ENCODE measurements around the gene ZBP1.

ZBP1 gene

DNA sequence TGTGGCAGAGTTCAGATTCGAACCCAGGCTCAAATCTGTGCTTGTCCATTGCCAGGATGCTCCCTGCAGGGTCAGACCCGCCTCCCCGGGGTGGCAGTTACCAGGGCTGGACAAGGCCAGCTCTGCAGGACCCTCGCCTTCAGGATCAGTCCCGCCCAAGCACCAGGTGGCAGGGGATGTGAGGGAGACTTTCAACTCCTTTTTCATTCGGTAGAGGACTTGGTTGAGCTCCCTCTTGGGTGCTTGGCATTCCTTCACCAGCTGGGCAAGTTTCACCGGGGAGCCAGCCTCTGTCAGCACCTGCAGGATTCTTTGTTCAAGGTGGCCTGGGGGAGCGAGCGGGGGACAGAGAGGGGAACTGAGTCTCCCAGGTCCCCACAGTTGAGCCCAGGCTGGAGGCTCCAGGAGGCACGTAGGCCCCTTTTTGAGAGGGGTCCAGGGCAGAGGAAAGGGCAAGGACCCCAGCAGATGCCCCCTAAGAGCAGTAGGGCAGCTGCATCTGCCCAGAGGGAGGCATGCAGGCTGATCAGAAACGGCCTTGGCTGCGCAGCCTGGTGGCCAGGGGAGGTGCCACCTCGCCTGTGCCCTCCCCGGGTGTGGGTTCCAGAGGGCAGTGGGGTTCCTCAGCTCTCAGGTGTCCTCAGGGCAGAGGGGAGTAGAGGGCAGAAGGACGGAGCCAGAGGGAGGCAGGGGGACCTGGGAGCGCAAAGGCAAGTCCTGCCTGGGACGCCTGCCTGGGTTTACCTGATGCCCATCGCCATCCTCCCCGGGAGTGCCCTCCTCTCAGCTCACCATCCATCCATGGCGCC lies 3.9 kb downstream of the ZBP1 start:
- DNase-seq, result no peak

DNA sequence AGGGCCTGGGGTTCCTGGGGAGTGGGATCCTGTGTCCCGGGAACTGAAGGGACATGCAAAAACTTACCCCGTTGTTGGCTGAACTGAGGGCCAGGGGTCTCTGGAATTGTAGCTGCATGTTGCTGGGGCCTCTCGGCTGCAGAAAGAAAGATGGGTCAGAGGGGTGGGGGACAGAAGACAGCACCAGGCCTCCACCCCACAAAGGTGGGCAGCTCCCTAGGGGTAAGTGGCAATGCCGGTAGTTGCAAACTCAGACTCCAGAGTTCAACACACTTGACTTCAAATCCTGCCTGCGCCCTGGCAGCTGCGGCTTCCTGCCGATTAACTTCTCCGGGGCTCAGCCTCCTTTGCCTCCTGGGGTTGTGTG lies 4.8 kb downstream of the ZBP1 start:
- no peak for DNase-seq

DNA sequence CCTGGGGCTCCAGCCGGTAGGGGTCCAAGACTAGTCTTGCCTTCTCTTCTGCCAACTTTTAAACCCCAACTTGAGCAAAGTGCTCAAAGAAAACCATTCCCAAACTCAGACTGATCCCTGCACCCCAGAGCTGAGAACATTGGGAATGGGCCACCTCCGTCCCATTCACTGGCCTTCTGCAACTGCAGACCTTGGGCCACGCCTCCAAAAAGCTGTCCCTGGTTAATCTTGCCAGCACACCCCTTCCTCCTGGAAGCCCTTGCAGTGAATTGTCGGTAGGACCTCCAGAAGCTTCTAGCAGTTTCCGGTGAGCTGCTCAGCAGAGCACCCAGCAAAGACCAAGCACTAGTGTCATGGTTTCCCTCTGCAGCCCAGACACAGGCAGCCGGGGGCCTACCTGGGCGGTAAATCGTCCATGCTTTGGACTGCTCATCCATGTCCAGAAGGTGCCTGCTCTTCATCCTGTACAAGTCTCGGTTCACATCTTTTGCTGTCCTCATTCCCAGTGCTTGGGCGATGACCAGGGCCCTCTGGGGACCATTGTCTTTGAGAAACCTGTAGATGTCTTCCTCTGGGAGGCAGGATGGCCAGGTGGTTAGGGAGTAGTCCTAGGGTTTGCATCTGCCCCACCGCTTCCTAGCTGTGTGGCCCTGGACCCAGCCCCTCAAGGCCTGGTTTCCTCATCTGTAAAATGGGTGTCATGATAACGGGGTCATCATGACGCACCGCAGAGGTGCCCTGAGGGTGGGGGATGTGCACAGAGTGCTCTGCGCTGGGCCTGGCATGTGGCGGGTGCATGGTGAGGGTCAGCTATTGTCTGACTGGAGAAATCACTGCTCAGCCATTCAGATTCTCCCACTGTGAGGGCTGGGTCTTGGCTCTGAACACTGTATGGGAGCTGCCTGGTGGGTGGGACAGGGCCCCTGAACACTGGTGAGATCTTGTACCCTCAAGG lies 5.5 kb downstream of the ZBP1 start:
- no peak for DNase-seq

DNA sequence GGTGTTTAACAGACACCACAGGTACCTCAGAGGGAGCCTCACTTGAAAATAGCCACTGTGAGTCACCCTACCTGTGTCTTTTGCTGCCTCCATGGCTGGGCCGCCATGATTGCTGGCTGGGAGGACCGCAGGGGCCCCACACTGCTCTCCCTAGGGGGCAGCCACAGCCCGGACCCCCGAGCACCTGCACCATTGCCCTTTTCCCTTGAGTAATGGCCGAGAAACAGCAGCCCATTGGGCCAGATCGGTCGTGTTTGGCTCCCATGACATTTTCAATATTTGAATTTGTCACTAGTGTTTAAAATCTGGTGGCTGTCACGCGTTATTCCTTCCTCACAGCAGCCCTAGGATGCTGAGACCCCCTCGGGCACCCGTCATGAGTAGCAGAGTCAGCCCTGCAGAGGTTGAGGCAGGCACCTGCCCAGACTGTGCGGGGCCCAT lies 6.7 kb downstream of the ZBP1 start:
- no peak for DNase-seq

DNA sequence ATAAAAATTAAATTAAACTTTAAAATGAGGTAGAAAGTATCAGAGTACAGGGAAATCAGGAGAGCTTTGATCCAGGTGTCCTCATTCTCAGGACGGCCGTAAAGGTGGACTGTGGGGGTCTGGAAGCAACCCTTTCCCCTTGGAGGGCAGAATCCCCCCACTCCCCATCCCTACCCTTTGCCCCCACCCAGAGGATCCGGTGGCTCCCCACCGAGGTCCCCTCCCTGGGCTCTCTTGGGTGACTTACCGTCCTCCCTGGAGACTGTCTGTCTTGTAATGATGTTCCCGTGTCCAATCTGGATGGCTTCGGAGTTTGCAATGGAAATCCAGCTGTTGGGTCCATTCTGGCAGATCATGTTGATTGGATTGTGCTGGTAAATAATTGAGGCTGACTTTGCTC lies 7.3 kb downstream of the ZBP1 start:
- DNase-seq, result no peak

DNA sequence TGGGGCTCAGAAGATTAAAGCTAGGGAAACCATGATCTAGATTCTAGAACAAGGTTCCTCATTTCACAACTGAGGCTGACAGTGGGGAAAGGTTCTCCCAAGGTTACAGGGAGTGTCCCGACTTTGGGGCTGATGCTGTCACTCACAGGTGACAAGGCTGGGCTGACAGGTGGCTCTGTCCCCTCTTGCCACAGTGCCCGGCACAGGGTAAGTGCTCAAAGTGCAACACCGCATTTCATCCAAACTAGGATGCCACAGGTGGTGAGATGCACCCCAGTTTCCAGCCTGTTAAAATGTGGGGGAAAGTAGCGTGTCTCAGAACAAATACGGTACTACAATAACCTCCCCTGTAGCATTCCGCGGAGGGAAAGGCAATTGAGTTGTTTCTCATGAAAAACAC lies 7.8 kb downstream of the ZBP1 start:
- no peak for DNase-seq

DNA sequence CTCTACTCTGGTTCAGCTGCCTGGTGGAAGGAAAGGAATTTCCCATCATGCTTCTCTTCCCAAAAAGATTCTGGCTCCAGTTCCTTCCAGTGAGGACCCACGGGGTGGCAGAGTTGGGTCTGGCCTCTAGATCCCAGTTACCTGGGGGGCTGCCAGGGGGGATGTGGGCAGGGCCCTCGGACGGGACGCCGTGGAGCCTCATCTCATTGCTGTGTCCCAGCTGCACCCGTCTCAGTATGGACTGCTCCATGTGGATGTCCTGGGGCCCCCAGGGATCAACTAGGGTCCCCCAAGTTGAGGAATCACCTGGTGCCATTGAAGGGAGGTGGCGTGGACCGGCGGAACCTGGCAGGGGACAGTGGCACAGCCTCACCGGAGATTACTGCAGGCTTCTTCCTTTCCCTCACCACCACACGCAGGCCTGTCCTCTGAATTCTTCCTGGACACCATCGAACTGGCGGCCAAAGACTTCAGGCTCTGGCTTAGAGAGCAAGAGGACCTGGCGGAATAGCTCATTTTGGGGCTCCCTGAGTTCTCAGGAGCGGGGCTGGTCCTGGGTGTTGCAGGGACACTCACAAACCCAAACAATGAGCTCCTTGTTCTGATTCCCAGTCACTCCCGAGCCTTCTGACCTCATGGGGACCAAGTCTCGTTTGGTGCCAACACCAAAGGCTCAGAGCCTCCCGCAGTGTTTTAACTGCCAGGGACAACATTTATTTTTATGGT lies 8.5 kb downstream of the ZBP1 start:
- no peak for DNase-seq

DNA sequence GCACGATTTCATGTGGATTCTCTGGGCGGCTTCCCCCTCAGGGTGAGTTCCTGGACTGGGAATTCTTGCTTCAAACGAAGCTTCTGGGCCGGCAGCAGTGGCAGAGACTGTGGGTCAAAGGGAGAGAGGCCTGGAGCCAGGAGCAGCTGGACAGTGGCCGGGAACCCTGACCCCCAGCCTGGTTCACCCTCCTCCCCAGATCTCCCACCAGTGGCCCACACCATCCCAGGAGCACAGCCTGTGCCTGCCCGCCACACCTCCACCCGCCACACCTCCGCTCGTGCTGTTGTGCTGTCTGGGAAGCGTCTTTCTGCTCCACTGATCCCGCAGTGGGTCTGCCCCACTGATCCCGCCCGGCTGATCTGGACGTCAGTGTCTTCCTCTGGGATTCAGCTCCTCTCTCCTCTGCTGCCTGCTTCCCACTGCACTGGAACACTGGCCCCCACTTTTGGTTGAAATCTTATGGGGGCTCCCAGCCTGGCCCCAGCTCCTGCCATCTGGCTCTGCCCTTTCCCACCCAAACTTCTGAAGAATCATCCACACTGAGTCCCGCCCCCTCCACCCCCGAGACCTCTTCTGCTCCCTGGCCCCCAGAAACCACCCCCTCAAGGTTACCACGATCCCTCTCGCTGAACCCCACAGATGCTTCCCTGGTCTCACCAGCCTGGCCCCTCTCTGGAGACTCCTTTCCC lies 9.8 kb downstream of the ZBP1 start:
- no peak for DNase-seq

DNA sequence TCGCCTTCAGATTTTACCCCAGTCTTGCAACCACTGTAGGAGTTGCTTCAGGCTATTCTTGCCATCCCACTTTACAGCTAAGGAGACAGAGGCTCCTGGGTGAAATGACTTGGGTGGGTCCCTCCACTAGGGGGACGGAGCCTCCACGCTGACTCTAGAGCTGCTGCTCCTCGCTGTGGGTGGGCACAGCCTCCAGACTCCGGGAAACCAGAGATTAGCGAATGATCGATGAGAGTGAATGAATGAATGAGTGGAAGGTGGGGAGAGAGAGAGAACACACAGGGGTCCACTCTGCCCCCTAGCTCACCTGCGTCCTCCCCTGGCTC lies 10.4 kb downstream of the ZBP1 start:
- no peak for DNase-seq

DNA sequence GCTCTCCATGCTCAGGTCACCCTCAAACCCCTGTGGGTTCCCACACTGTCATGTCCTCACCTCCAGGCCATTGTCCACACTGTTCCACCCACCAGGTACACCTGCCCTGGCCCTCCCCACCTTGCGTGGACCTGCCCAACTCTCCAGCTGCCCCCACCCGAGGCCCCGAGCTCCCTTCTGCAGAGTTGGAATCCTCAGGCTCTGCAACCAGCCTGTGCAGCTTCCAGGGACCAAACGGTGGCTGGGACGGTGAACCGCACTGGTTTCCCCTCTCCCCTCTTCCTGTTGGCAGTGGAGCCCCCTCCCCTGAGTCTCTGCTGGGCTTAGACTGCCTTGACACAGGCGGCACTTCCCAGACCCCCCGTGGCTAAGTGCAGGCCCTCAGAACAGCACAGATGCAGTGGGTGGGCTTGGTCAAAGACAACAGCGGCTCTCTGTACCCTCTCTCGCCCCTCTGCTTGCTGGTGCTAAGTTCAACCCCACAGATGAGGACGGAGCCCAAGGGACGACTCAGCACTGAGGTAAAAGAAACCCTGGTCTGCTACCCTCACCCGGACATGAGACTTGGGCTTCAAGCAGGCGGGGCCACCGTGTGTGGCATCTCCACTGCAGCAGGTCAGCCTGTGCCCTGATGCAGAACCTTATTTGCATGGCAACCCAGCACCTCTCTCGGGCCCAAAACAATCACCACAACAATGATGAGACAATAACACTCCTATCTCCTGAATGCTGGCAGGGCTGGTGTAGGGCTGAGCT lies 11.0 kb downstream of the ZBP1 start:
- no peak for DNase-seq

DNA sequence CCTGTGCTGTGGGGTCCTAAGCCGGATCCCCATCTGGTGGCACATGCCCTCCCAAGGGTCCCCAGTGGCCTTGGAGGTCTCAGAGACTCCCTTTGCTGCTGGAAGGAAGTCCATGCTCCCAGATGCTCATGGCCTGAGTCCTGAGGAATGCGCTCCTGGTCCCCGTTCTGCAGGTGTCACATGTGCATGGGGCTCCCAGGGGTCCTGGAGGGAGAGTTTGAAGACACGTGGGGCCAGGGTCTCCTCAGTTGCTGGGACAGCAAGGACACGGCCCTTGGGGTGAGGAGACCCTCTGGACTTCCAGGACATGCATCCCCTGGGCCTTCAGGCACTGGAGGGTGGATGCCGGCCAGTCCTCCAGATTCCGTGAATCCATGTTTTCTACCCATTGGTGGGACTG lies 11.7 kb downstream of the ZBP1 start:
- no peak for DNase-seq

DNA sequence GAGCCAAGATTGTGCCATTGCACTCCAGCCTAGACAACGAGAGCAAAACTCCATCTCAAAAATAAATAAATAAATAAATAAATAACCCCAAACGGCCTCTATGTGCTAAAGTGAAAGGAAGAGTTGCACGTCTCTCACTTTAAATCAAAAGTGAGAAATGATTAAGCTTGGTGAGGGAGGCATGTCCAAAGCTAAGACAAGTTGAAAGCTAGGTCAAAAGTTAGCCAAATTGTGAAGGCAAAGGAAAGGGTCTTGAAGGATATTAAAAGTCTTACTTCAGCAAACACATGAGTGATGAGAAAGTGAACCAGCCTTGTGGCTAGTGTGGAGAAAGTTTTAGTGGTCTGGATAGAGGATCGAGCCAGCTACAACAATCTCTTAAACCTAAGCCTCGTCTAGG lies 14.3 kb downstream of the ZBP1 start:
- DNase-seq, result no peak

DNA sequence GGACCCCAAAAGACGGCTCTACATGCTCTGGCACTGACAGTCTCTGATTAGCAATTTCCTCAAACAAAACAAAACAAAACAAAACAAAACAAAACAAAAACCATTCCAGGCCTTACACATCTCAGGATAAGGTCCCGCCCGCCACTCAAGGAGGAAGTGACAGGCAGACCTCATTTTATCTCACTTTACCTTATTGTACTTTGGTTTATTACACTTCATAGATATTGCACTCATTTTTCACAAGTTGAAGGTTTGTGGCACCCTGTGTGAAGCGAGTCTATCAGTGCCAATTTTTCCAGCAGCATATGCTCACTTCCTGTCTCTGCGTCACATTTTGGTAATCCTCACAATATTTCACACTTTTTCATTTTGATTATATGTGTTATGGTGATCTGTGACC lies 15.2 kb downstream of the ZBP1 start:
- DNase-seq, result no peak

DNA sequence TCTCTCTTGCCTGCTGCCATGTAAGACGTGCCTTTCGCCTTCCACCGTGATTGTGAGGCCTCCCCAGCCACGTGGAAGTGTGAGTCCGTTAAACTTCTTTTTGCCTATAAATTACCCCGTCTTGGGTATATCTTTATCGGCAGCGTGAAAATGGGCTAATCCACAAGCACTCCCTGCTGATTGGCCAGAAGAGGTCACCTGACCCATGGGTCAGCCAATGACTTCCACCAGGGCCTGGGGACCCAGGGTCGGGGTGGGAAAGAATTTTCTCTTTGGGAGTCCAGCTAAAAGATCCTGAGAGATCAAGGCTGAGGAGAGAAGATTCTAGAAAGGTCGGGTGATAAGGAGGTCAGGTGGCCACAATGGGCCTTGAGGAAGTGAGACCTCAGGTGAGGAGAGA lies 17.1 kb downstream of the ZBP1 start:
- no peak for DNase-seq

DNA sequence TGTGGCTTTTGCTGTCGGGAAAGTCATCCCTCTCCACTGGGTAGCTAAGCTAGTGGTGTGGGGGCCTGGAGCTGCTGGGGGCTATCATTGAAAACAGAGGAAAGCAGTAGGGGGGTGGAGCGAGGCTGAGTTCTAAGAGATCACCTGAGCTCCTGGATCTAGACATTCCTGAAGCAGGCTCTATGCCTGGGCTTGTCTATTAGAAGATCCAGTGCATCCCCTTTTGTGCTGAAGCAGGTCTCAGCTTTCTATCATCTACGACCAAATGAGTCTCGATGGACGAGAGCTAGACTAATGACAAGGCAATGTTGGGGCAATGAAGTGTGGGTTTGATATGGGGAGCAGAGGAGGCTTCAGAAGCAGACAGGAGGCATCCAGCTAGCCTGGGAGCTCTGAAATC lies 18.5 kb downstream of the ZBP1 start:
- DNase-seq, result no peak

DNA sequence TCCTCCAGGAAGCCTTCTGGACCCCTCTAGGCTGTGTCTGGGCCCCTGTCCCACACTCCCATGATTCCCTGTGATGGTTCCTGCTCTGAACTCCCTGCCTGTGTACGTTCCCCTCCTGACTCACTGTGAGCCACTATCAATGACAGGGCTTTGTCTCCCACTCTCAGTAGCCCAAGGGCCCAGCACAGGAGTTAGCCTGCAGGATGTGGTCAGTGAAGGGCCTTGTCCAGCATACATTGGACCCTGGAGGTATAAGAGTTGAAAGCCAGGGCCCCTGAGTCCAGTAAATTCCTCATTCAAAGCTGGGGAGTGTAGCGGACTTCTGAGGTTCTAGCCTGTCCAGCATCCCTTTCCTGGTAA lies 19.0 kb downstream of the ZBP1 start:
- DNase-seq, result no peak

DNA sequence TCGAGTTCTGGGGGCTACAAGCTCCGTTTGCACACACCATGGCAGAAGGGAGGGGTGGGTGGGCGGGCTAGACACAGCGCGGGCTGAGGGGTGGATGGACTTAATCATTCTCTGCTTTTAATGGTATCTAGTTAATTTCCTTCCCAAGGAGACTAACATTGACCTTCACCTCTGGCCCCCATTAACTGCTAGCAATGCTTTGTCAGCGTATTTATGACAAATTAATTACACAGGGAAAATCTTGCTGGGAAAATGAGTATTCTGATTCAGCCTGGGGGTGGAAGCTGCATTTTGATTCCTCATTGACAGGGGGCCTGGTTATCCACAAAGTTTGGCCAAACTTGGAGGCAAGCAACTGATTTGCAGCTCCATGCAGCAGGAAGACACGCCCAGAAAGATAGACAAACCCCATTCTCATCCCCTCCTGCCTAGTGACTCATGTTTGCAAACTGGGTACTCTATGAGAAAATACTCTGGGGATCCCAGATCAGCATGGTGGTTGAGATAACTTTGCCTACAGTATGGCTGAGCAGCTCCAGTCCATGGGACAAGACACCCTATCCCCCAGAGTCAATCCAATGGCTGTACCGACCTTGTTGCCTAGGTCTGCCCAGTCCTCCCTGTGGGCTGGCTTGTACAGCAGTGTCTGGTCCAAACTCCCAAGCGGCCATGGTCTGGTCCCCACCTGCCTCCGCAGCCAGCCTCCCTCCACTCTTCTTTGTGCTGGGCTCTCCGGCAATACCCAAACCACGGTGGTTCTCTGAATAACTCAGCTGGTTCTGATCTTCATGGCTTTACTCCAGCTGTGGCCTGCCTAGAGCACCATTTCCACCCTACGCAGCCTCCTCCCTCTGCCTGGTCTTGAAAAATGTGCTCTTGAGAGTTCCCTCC lies 19.7 kb downstream of the ZBP1 start:
- no peak for DNase-seq

DNA sequence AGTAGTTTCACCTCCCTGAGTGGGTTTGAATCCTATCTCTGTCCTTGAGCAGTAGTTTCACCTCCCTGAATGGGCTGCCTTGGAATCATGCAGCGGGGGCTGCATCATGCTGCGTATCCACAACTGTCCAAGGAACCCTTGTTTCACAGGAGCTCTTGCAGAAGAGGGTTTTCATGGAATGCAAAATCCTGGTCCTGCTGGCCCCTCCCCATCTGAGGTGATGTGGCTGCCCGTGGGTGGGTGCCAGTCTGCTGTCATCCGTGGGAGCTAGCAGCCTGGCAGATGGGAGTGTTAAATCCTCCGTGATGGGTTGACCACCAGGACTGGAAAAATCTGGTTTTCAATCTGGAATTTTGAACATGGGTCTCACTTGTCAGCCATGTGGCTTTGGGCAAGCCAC lies 21.7 kb downstream of the ZBP1 start:
- no peak for DNase-seq

DNA sequence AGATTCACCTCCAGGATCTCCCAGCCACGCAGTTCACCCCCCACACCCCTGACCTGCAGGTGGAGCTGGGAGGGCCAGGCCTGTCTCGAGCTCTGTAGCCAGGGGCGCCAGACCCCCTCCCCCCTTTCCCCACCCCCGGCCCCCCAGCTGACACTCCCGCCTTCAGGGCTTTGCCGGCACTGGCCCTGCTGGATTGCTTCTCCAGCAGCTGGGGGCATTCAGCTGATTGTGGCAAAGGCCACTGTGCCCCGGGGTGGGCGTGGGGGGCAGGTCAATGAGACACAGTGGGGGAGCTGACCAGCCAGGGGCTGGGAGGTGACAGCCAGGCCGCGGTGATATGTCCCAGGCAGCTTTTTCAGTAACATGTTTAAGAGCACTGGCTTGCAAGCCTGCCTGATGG lies 22.2 kb downstream of the ZBP1 start:
- no peak for DNase-seq

DNA sequence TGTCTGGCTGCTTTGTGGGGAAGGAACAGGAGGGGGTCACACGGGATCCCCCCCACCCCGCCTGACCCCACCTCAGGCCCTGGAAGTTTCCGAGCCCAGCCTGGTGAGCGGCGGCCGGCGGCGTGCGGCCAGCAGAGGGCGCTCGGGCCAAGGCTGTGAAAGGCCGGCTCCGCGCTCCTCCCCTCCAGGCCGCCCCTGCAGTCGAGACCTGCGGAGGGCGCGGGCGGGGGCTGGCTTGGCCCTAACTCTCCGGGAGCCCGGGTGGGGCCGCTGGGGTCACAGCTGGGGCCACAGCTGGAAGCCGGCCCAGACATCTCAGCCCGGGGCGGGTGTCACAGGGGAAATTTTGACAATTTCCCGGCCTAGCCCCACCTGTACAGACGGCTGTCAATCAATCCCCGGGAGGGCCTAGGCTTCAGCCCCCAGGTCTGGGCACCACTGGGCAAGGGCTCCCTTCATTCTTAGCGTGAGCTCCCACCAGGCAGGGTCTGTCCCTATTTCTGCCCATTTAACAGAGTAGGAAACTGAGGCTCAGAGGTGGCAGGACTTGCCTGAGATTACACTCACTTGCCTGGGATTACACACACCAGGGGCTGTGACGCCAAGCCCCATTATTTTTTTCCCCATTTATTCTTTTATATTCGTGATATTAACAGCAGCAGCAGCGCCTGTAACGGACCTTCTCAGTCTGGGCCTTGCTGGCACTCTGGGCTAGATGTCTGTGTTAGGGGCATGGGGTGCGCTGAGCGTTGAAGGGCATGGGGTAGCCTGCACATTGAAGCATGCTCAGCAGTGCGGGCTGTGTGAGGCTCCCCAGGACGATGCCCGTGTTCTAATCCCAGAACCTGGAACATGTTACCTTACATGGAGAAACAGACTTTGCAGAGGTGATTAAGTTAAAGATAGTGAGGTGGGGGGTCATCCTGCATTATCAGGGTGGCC lies 23.0 kb downstream of the ZBP1 start:
- peak in 1 of 2 experiments; percentile 28 for DNase-seq
